BE2C (cell line): ENCODE measurements around the gene SCN4B.

Experiments used
- DNase-seq: peaks from one replicate; pipeline ENCODE4 v3.0.0-alpha.2; 2020
- H3K27me3 ChIP-seq: fragments of 250-450 bp; sonication (Bioruptor Pico); 2 replicates; pipeline ENCODE4 v1.5.1; 2020; ENCODE audit warnings: mild to moderate bottlenecking
- H3K36me3 ChIP-seq: fragments of 250-450 bp; sonication (Bioruptor Pico); 2 replicates; pipeline ENCODE4 v1.5.1; 2020; ENCODE audit warnings: mild to moderate bottlenecking
- H3K4me1 ChIP-seq: fragments of 250-450 bp; sonication (Bioruptor Pico); 2 replicates; pipeline ENCODE4 v1.5.1; 2020
- H3K4me3 ChIP-seq: 2 replicates; pipeline ENCODE4 v1.5.1; 2011; ENCODE audit warnings: low read depth, low read length
- H3K9me3 ChIP-seq: fragments of 250-450 bp; sonication (Bioruptor Pico); 2 replicates; pipeline ENCODE4 v1.5.1; 2020
- TF ChIP-seq, protein P1 (sequence below): IDR thresholded peaks from 2 replicates; pipeline ENCODE4 v1.5.1; 2012; ENCODE audit warnings: mild to moderate bottlenecking, low read depth, low read length

SCN4B gene

GRCh38 chr11:118149493-118149892, 3.1 kb downstream of the SCN4B start:
- H3K9me3 ChIP-seq = no peaks in the 10 kb centered on the region
- peaks cover 36% of the 10 kb centered on the region for H3K27me3 ChIP-seq
- no peak for DNase-seq
- no peak overlapping the region for H3K4me3 ChIP-seq
- H3K4me1 ChIP-seq = no peaks in the 10 kb centered on the region
- H3K36me3 ChIP-seq = no peaks in the 10 kb centered on the region
- TF ChIP-seq, protein P1, sequence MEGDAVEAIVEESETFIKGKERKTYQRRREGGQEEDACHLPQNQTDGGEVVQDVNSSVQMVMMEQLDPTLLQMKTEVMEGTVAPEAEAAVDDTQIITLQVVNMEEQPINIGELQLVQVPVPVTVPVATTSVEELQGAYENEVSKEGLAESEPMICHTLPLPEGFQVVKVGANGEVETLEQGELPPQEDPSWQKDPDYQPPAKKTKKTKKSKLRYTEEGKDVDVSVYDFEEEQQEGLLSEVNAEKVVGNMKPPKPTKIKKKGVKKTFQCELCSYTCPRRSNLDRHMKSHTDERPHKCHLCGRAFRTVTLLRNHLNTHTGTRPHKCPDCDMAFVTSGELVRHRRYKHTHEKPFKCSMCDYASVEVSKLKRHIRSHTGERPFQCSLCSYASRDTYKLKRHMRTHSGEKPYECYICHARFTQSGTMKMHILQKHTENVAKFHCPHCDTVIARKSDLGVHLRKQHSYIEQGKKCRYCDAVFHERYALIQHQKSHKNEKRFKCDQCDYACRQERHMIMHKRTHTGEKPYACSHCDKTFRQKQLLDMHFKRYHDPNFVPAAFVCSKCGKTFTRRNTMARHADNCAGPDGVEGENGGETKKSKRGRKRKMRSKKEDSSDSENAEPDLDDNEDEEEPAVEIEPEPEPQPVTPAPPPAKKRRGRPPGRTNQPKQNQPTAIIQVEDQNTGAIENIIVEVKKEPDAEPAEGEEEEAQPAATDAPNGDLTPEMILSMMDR = no peak

DNA sequence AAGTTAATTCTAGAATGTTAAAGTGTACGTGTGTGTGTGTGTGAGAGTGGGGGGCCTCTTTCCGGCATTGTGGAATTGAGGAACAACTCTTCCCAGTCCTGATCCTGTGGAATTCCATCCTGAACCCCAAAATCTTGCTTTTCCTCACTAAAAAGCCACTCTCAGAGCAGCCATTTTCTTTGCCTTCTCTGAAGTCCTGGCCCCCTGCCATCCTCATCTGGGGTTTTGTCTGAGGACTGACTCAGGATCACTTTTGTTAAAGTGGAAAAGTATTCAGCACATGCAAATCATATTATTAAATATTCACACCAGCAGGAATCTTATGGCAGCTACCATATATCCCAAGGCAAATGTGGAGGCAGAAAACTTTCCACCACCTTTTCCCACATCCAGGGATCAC, 3.8 kb downstream of the SCN4B start:
- H3K27me3 ChIP-seq = peaks cover 36% of the 10 kb centered on the region

GRCh38 chr11:118148240-118148639, 4.4 kb downstream of the SCN4B start:
- Histone ChIP-seq H3K4me1 (no peaks in the 10 kb centered on the region), H3K4me3 (no peak overlapping the region), H3K27me3 (peaks cover 38% of the 10 kb centered on the region), H3K36me3 (no peaks in the 10 kb centered on the region), H3K9me3 (no peaks in the 10 kb centered on the region)
- TF ChIP-seq, protein P1 = no peak
- no peak for DNase-seq

More for the DNA sequence above, 3.8 kb downstream of the SCN4B start:
- DNase-seq = no peak
- Histone ChIP-seq H3K4me3 (no peak overlapping the region), H3K9me3 (no peaks in the 10 kb centered on the region), H3K36me3 (no peaks in the 10 kb centered on the region), H3K4me1 (no peaks in the 10 kb centered on the region)
- TF ChIP-seq, protein P1 = no peak

DNA sequence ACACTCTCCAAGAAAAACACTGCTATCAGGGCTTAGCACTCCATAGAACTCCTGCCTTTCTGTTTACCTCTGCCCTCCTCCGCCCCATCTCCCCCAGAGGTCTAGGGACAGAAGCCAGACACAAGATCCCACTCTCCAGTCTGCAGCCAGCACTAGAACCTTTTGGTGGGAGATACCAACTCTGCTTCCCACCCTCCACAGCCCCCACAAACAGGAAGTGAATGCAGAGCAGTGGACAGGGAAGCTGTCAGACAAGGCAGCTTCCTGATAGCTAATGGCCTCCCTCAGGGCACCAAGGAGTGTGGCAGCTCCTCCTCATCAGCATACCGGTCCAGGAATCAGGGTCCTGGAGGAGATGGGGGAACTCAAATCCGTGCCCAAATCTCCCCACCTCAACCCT, 5.1 kb downstream of the SCN4B start:
- H3K4me1 ChIP-seq = no peaks in the 10 kb centered on the region
- no peaks in the 10 kb centered on the region for H3K9me3 ChIP-seq
- TF ChIP-seq, protein P1 = no peak
- no peaks in the 10 kb centered on the region for H3K36me3 ChIP-seq
- DNase-seq = no peak
- peaks cover 38% of the 10 kb centered on the region for H3K27me3 ChIP-seq
- no peak overlapping the region for H3K4me3 ChIP-seq

- no peak for DNase-seq
- no peaks in the 10 kb centered on the region for H3K36me3 ChIP-seq
- H3K27me3 ChIP-seq = peaks cover 34% of the 10 kb centered on the region
- no peaks in the 10 kb centered on the region for H3K9me3 ChIP-seq
- TF ChIP-seq, protein P1 = no peak
- H3K4me3 ChIP-seq = no peak overlapping the region
- H3K4me1 ChIP-seq = no peaks in the 10 kb centered on the region
These were observed 6.1 kb downstream of the SCN4B start for GRCh38 chr11:118146554-118146953.

- no peaks in the 10 kb centered on the region for H3K4me1 ChIP-seq
- peak overlapping the region; percentile 62 for H3K4me3 ChIP-seq
- peaks cover 38% of the 10 kb centered on the region for H3K27me3 ChIP-seq
- peak; percentile 86 for DNase-seq
- H3K36me3 ChIP-seq = no peaks in the 10 kb centered on the region
- TF ChIP-seq, protein P1 = peak; percentile 89
- no peaks in the 10 kb centered on the region for H3K9me3 ChIP-seq
These were observed 7.1 kb downstream of the SCN4B start for GRCh38 chr11:118145285-118146227.
